ENCODE data around the gene SEPTIN3. TPM values are rescaled to one million over a fixed set of nuclear protein-coding genes. Genes with fewer than 3 reads are reported as not detected.

SEPTIN3 gene, protein sequence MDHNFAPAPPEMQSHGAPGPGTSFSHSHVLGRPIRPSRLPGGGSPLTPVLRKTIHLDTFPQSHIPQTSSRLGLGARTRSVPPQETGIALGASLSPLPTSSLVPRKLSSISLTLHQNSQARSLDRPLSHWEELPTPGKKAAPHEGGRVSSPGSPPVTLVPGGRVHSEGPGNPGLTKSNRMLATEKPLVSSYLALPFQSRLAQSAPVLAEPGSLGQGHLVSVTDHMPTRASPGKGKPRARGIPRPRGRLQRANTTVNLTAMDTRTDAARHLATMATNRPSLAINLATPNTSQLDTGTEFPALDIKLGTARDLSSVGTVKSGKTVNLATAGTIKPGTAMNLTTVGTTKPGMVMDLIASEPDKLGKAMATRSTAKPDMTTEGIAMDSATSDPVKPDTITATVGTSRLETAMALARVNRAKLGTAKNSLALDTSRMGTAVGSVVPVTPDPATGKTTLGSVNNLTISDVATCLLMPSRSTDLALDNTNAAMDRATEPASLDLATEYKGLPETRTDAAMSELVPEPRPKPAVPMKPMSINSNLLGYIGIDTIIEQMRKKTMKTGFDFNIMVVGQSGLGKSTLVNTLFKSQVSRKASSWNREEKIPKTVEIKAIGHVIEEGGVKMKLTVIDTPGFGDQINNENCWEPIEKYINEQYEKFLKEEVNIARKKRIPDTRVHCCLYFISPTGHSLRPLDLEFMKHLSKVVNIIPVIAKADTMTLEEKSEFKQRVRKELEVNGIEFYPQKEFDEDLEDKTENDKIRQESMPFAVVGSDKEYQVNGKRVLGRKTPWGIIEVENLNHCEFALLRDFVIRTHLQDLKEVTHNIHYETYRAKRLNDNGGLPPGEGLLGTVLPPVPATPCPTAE
- total RNA-seq (2021), result 1.2 and 1.5 TPM in 2 replicates
- percentile 12 among the genes with signal in this experiment for Bru-seq, nascent RNA
- percentile 21 among the genes with signal in this experiment for BruChase-seq, experiment 1, labeled RNA remaining after a 2-hour chase
- BruChase-seq, experiment 2, labeled RNA remaining after a 6-hour chase, result percentile 29 among the genes with signal in this experiment
- long read RNA-seq, partial matches to known transcripts, result 0 of 3 reads
- long read RNA-seq, other reads (novel, unspliced or antisense), result 3 of 3 reads

DNA sequence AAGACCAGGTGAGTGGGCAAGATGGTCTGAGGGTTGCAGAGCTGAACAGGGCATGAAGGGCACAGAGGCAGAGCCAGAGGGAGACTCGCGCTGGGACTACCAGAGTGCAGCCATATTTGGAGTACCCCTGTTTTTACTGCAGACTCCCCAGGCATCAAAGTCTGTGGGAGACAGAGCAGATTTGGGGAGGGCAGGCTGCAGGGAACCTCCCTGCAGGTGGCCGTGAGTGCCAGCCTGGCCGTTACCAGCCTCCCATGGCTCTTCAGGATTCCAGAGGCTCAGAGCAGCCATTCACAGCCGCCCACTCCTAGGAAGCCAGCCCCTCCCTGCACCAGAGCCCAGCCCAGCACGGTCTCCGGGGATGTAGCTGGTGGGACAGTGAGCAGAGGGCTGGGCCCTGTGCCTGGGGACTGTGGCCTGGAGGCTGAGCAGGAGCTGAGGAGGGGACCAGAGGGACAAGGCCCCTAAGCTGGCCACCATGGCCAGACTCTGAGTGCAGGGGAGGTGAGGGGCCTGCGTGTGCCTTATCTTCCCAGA is at the start of gene SEPTIN3:
Gene SEPTIN3, plus strand, starts transcription at position 334 of the 537 bp plus-strand sequence. CDS start 2,050 bp downstream, outside the sequence.
- Histone ChIP-seq H3F3A (ENCODE audit: insufficient read depth, low read depth) (peaks cover 1% of the 10 kb centered on the region; the same call in 1 of the 2 replicates), H2AFZ (no peak within 1 kb of the TSS), H3K4me1 (replicated peaks; ENCODE audit: insufficient read depth) (no peaks in the 10 kb centered on the region), H3K79me2 (ENCODE audit: low read depth) (no peaks in the 10 kb centered on the region), H3K9me3 (ENCODE audit: insufficient read depth, low read depth) (no peaks in the 10 kb centered on the region), H3K4me3 (no peak within 1 kb of the TSS), H3K36me3 (ENCODE audit: low read depth) (no peaks in the 10 kb centered on the region), H4K20me1 (ENCODE audit: insufficient read depth) (no peaks in the 10 kb centered on the region), H3K27ac (no peak within 1 kb of the TSS), H3K4me2 (no peak within 1 kb of the TSS), H3K9me2 (ENCODE audit: insufficient read depth) (no peaks in the 10 kb centered on the region), H3K27me3 (ENCODE audit: insufficient read depth, low read depth) (peaks cover 19% of the 10 kb centered on the region; the same call in 1 of the 2 replicates)
- no TSS peak for BruUV-seq (replicated peaks)
- no peak for DNase-seq
- CTCF ChIA-PET, result no interaction called here
- intact Hi-C loops (cut with micrococcal nuclease; ENCODE audit: unreplicated experiment), result loop anchor here (5.0 kb wide), 1 partner anchor 638 kb away; no protein-coding TSS in a partner anchor
- TF ChIP-seq, protein P1, sequence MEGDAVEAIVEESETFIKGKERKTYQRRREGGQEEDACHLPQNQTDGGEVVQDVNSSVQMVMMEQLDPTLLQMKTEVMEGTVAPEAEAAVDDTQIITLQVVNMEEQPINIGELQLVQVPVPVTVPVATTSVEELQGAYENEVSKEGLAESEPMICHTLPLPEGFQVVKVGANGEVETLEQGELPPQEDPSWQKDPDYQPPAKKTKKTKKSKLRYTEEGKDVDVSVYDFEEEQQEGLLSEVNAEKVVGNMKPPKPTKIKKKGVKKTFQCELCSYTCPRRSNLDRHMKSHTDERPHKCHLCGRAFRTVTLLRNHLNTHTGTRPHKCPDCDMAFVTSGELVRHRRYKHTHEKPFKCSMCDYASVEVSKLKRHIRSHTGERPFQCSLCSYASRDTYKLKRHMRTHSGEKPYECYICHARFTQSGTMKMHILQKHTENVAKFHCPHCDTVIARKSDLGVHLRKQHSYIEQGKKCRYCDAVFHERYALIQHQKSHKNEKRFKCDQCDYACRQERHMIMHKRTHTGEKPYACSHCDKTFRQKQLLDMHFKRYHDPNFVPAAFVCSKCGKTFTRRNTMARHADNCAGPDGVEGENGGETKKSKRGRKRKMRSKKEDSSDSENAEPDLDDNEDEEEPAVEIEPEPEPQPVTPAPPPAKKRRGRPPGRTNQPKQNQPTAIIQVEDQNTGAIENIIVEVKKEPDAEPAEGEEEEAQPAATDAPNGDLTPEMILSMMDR (conservative IDR thresholded peaks at IDR 0.05), result no peak
- TF ChIP-seq EZH2 (IDR thresholded peaks at IDR 0.05; ENCODE audit: low read depth), result no peak
- POLR2A ChIA-PET (ENCODE audit: unreplicated experiment), result interaction anchor here (0.7 kb wide), 1 partner anchor 1411 kb away, joined by 4 read pairs; no protein-coding TSS in a partner anchor

DNA sequence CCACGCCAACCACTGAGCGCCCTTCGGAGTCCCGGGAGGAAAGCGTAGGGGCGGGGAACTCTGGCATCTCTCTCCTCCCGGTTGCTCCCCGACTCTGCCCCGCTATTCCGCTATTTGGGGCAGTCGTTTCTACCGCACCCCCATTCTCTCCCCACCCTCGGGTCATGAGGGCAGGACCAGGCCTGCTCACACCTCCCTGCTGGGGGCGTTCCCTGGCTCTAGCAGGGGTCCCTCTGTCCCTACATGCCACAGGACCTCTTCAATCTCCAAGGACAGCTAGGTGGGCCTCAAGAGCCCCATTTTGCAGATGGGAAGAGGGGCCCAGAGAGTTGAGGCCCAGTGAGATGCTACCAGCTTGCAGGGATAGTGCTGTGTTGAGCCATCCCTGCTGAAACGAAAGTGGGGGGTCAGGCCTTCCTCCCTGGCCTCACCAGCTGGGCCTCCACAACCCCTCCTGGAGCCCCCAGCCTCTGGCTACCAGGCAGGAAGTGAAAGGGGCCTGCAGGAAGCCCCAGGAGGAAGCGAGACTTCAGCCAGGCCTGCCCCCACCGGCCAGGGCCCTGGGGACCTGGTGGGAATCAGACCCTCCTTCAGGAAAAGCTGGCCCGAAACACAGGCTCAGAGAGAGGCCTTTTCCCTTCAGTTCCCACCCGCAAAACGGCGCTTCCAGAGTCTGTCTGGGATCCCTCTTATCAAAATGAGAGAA is 48.8 kb upstream of the SEPTIN3 start:
- Histone ChIP-seq H3K36me3 (ENCODE audit: low read depth) (no peaks in the 10 kb centered on the region), H3K27me3 (ENCODE audit: insufficient read depth, low read depth) (peaks cover 5% of the 10 kb centered on the region; the same call in 1 of the 2 replicates), H4K20me1 (ENCODE audit: insufficient read depth) (no peaks in the 10 kb centered on the region), H3K9me2 (ENCODE audit: insufficient read depth) (no peaks in the 10 kb centered on the region), H3K4me3 (no peak overlapping the region), H3K27ac (no peak overlapping the region), H3K4me1 (replicated peaks; ENCODE audit: insufficient read depth) (peaks cover 7% of the 10 kb centered on the region), H3K4me2 (no peak overlapping the region), H3F3A (ENCODE audit: insufficient read depth, low read depth) (peaks cover 32% of the 10 kb centered on the region; the same call in 1 of the 2 replicates), H3K9me3 (ENCODE audit: insufficient read depth, low read depth) (no peaks in the 10 kb centered on the region), H3K79me2 (ENCODE audit: low read depth) (no peaks in the 10 kb centered on the region), H2AFZ (no peak overlapping the region)
- DNase-seq, result no peak
- no TSS peak for BruUV-seq (replicated peaks)
- POLR2A ChIA-PET (ENCODE audit: unreplicated experiment), result no interaction called here
- CTCF ChIA-PET, result no interaction called here
- intact Hi-C loops (cut with micrococcal nuclease; ENCODE audit: unreplicated experiment), result no loop called here
- TF ChIP-seq EZH2 (IDR thresholded peaks at IDR 0.05; ENCODE audit: low read depth), result no peak
- TF ChIP-seq, protein P1 (conservative IDR thresholded peaks at IDR 0.05), result no peak
